ENCODE data around the gene SPATA31E1.

GRCh38 chr9:87840134-87840533 is 42.5 kb upstream of the SPATA31E1 start:
- TF ChIP-seq, protein P1, sequence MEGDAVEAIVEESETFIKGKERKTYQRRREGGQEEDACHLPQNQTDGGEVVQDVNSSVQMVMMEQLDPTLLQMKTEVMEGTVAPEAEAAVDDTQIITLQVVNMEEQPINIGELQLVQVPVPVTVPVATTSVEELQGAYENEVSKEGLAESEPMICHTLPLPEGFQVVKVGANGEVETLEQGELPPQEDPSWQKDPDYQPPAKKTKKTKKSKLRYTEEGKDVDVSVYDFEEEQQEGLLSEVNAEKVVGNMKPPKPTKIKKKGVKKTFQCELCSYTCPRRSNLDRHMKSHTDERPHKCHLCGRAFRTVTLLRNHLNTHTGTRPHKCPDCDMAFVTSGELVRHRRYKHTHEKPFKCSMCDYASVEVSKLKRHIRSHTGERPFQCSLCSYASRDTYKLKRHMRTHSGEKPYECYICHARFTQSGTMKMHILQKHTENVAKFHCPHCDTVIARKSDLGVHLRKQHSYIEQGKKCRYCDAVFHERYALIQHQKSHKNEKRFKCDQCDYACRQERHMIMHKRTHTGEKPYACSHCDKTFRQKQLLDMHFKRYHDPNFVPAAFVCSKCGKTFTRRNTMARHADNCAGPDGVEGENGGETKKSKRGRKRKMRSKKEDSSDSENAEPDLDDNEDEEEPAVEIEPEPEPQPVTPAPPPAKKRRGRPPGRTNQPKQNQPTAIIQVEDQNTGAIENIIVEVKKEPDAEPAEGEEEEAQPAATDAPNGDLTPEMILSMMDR (IDR thresholded peaks at IDR 0.05), result no peak
- no peak for TF ChIP-seq POLR2A (IDR thresholded peaks at IDR 0.05; ENCODE audit: low read depth)
- no peak for TF ChIP-seq POLR2AphosphoS5 (IDR thresholded peaks at IDR 0.05)

Measured in esophagus muscularis mucosa (tissue), 3 donors.